ENCODE measurements around the gene FAM180B.

FAM180B gene

DNA sequence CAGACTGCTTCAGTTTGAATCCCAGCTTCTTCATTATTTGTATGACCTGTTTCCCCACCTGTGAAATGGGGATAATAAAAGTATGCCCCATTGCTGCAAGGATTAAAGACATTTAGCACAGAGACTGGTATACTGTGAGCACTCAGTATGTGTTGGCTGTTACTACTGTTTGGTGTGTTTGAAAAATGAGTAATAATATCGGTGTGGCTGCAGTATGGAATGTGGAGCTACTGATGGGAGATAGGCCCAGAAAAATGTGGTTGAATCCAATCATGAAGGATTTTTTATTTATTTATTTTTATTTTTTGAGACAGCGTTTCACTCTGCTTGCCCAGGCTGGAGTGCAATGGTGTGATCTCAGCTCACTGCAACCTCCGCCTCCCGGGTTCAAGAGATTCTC lies 16.8 kb downstream of the FAM180B start:
- no peaks in the 10 kb centered on the region for H3K36me3 ChIP-seq (ENCODE audit: control insufficient read depth, low read depth, low read length)
- no peak overlapping the region for H3K4me3 ChIP-seq (ENCODE audit: low read length)
- no peak overlapping the region for H3K9ac ChIP-seq (ENCODE audit: low read length)
- H3K27ac ChIP-seq (ENCODE audit: low read length): no peak overlapping the region
- H3K4me1 ChIP-seq (ENCODE audit: control insufficient read depth, low read depth, low read length): no peaks in the 10 kb centered on the region
- no peaks in the 10 kb centered on the region for H3K9me3 ChIP-seq (ENCODE audit: control insufficient read depth, low read depth, low read length)
- H3K27me3 ChIP-seq (ENCODE audit: control insufficient read depth, insufficient read depth, low read length): no peaks in the 10 kb centered on the region

DNA sequence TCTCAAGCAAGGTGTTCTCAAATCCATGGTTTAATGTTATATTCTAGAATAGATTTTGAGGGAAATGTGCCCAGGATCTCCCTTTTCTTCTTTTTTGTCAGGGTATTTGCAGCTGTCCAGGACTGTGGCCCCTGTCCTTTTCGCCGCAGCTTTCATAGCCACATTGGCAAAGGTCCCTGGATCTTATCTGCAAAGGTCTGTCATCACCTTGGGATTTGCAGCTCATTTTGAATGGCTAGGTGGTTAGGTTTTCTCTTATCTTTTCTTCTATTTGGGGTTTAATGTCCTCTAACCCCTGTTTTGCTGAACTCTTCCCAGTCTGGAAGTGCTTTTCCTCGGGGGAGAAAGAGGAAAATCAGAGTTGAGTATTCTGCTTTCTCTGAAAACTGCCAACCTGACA lies 19.4 kb downstream of the FAM180B start:
- Histone ChIP-seq H3K4me3 (ENCODE audit: low read length) (no peak overlapping the region), H3K36me3 (ENCODE audit: control insufficient read depth, low read depth, low read length) (no peaks in the 10 kb centered on the region), H3K4me1 (ENCODE audit: control insufficient read depth, low read depth, low read length) (no peaks in the 10 kb centered on the region), H3K27me3 (ENCODE audit: control insufficient read depth, insufficient read depth, low read length) (no peaks in the 10 kb centered on the region), H3K27ac (ENCODE audit: low read length) (no peak overlapping the region), H3K9ac (ENCODE audit: low read length) (no peak overlapping the region), H3K9me3 (ENCODE audit: control insufficient read depth, low read depth, low read length) (no peaks in the 10 kb centered on the region)

DNA sequence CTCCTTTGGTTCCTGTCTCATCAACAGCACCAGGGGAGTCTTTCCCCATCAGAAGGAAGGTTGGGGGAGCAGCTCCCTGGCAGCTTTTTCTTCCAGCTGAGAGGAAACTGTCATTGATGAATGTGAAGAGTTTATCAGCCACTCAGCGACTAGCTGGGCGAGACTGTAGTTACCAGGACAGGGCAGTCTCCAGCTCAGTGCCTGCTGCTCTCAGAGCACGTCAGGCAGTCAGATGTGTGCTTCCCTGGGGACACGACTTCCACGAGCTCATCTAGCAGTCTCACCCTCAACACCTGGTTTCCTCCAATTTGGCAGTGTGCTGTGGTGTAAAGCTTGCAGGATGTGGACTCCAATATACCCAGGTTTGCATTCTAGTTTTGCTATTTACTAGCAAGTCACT lies 20.3 kb downstream of the FAM180B start:
- H3K4me1 ChIP-seq (ENCODE audit: control insufficient read depth, low read depth, low read length): no peaks in the 10 kb centered on the region
- no peaks in the 10 kb centered on the region for H3K27me3 ChIP-seq (ENCODE audit: control insufficient read depth, insufficient read depth, low read length)
- H3K4me3 ChIP-seq (ENCODE audit: low read length): no peak overlapping the region
- no peak overlapping the region for H3K27ac ChIP-seq (ENCODE audit: low read length)
- no peaks in the 10 kb centered on the region for H3K9me3 ChIP-seq (ENCODE audit: control insufficient read depth, low read depth, low read length)
- H3K36me3 ChIP-seq (ENCODE audit: control insufficient read depth, low read depth, low read length): no peaks in the 10 kb centered on the region
- H3K9ac ChIP-seq (ENCODE audit: low read length): no peak overlapping the region

GRCh38 chr11:47607380-47607779 lies 20.9 kb downstream of the FAM180B start:
- Histone ChIP-seq H3K36me3 (ENCODE audit: control insufficient read depth, low read depth, low read length) (no peaks in the 10 kb centered on the region), H3K27me3 (ENCODE audit: control insufficient read depth, insufficient read depth, low read length) (no peaks in the 10 kb centered on the region), H3K4me3 (ENCODE audit: low read length) (no peak overlapping the region), H3K4me1 (ENCODE audit: control insufficient read depth, low read depth, low read length) (no peaks in the 10 kb centered on the region), H3K27ac (ENCODE audit: low read length) (no peak overlapping the region), H3K9me3 (ENCODE audit: control insufficient read depth, low read depth, low read length) (no peaks in the 10 kb centered on the region), H3K9ac (ENCODE audit: low read length) (no peak overlapping the region)

GRCh38 chr11:47609675-47610074 lies 23.2 kb downstream of the FAM180B start:
- Histone ChIP-seq H3K27ac (ENCODE audit: low read length) (no peak overlapping the region), H3K4me1 (ENCODE audit: control insufficient read depth, low read depth, low read length) (no peaks in the 10 kb centered on the region), H3K36me3 (ENCODE audit: control insufficient read depth, low read depth, low read length) (no peaks in the 10 kb centered on the region), H3K9ac (ENCODE audit: low read length) (no peak overlapping the region), H3K9me3 (ENCODE audit: control insufficient read depth, low read depth, low read length) (no peaks in the 10 kb centered on the region), H3K27me3 (ENCODE audit: control insufficient read depth, insufficient read depth, low read length) (no peaks in the 10 kb centered on the region), H3K4me3 (ENCODE audit: low read length) (no peak overlapping the region)

GRCh38 chr11:47611348-47611794 lies 24.9 kb downstream of the FAM180B start:
- Histone ChIP-seq H3K9me3 (ENCODE audit: control insufficient read depth, low read depth, low read length) (no peaks in the 10 kb centered on the region), H3K4me1 (ENCODE audit: control insufficient read depth, low read depth, low read length) (no peaks in the 10 kb centered on the region), H3K36me3 (ENCODE audit: control insufficient read depth, low read depth, low read length) (no peaks in the 10 kb centered on the region), H3K4me3 (ENCODE audit: low read length) (no peak overlapping the region), H3K27ac (ENCODE audit: low read length) (no peak overlapping the region), H3K9ac (ENCODE audit: low read length) (no peak overlapping the region), H3K27me3 (ENCODE audit: control insufficient read depth, insufficient read depth, low read length) (no peaks in the 10 kb centered on the region)

DNA sequence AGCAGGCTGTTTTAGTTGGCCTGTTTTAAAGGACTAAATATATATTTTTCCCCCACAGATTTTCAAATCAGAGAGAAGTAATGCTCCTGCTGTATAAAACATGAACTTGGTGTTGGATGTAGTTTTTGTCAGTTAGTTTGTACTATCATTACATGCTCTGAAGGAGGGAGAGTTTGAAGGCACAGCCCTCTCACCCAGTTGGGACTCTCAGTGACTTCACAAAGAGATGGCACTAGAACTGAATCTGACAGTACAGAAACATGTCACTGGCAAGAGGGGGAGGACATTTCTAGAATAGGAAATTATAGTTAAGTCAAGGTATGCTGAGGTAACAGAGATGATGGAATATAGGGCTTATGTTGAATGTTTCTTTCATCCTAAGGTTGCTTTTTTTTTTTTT lies 28.8 kb downstream of the FAM180B start:
- no peak overlapping the region for H3K9ac ChIP-seq (ENCODE audit: low read length)
- no peak overlapping the region for H3K27ac ChIP-seq (ENCODE audit: low read length)
- peaks cover 16% of the 10 kb centered on the region for H3K36me3 ChIP-seq (ENCODE audit: control insufficient read depth, low read depth, low read length)
- no peaks in the 10 kb centered on the region for H3K9me3 ChIP-seq (ENCODE audit: control insufficient read depth, low read depth, low read length)
- no peaks in the 10 kb centered on the region for H3K4me1 ChIP-seq (ENCODE audit: control insufficient read depth, low read depth, low read length)
- no peaks in the 10 kb centered on the region for H3K27me3 ChIP-seq (ENCODE audit: control insufficient read depth, insufficient read depth, low read length)
- no peak overlapping the region for H3K4me3 ChIP-seq (ENCODE audit: low read length)

DNA sequence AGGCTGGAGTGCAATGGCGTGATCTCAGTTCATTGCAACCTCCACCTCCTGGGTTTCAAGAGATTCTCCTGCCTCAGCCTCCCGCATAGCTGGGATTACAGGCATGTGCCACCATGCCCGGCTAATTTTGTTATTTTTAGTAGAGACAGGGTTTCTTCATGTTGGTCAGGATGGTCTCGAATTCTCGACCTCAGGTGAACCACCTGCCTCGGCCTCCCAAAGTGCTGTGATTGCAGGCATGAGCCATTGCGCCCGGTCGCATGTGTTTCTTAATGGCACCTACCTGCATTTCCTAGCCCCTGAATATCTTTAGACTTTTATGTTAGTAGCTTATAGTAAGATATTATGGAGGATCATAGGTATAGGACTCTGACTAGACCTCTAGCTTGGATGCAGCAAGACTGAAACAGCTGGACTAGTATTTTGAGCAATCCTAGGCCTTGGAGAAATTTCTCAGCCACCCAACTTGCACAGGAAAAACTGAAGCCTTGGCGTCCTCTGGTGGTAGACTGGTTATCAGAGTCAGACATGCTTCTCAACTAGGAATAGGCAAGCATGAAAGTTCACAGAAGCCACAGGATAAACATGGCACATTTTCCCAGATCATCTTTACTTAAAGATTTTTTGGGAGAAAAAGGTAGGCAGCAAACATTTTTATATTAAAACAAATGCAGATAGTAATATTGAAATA lies 30.4 kb downstream of the FAM180B start:
- H3K9ac ChIP-seq (ENCODE audit: low read length): no peak overlapping the region
- no peak overlapping the region for H3K4me3 ChIP-seq (ENCODE audit: low read length)
- no peaks in the 10 kb centered on the region for H3K9me3 ChIP-seq (ENCODE audit: control insufficient read depth, low read depth, low read length)
- peaks cover 29% of the 10 kb centered on the region for H3K36me3 ChIP-seq (ENCODE audit: control insufficient read depth, low read depth, low read length)
- no peaks in the 10 kb centered on the region for H3K4me1 ChIP-seq (ENCODE audit: control insufficient read depth, low read depth, low read length)
- no peak overlapping the region for H3K27ac ChIP-seq (ENCODE audit: low read length)
- no peaks in the 10 kb centered on the region for H3K27me3 ChIP-seq (ENCODE audit: control insufficient read depth, insufficient read depth, low read length)

- Histone ChIP-seq H3K4me1 (ENCODE audit: control insufficient read depth, low read depth, low read length) (no peaks in the 10 kb centered on the region), H3K9me3 (ENCODE audit: control insufficient read depth, low read depth, low read length) (no peaks in the 10 kb centered on the region), H3K27me3 (ENCODE audit: control insufficient read depth, insufficient read depth, low read length) (no peaks in the 10 kb centered on the region), H3K9ac (ENCODE audit: low read length) (no peak overlapping the region), H3K27ac (ENCODE audit: low read length) (no peak overlapping the region), H3K36me3 (ENCODE audit: control insufficient read depth, low read depth, low read length) (peaks cover 35% of the 10 kb centered on the region), H3K4me3 (ENCODE audit: low read length) (no peak overlapping the region)
These were observed 30.9 kb downstream of the FAM180B start for GRCh38 chr11:47617417-47617809.

- no peak overlapping the region for H3K9ac ChIP-seq (ENCODE audit: low read length)
- no peaks in the 10 kb centered on the region for H3K9me3 ChIP-seq (ENCODE audit: control insufficient read depth, low read depth, low read length)
- H3K36me3 ChIP-seq (ENCODE audit: control insufficient read depth, low read depth, low read length): peaks cover 62% of the 10 kb centered on the region
These were observed 34.4 kb downstream of the FAM180B start for GRCh38 chr11:47620836-47621378.

GRCh38 chr11:47626234-47626633 lies 39.8 kb downstream of the FAM180B start:
- H3K27ac ChIP-seq (ENCODE audit: low read length): no peak overlapping the region
- no peak overlapping the region for H3K4me3 ChIP-seq (ENCODE audit: low read length)
- no peaks in the 10 kb centered on the region for H3K4me1 ChIP-seq (ENCODE audit: control insufficient read depth, low read depth, low read length)
- H3K9ac ChIP-seq (ENCODE audit: low read length): no peak overlapping the region
- peaks cover 87% of the 10 kb centered on the region for H3K36me3 ChIP-seq (ENCODE audit: control insufficient read depth, low read depth, low read length)
- no peaks in the 10 kb centered on the region for H3K27me3 ChIP-seq (ENCODE audit: control insufficient read depth, insufficient read depth, low read length)
- no peaks in the 10 kb centered on the region for H3K9me3 ChIP-seq (ENCODE audit: control insufficient read depth, low read depth, low read length)

More at GRCh38 chr11:47620836-47621378, 34.4 kb downstream of the FAM180B start:
- no peak overlapping the region for H3K4me3 ChIP-seq (ENCODE audit: low read length)
- no peaks in the 10 kb centered on the region for H3K4me1 ChIP-seq (ENCODE audit: control insufficient read depth, low read depth, low read length)
- no peaks in the 10 kb centered on the region for H3K27me3 ChIP-seq (ENCODE audit: control insufficient read depth, insufficient read depth, low read length)
- H3K27ac ChIP-seq (ENCODE audit: low read length): no peak overlapping the region

DNA sequence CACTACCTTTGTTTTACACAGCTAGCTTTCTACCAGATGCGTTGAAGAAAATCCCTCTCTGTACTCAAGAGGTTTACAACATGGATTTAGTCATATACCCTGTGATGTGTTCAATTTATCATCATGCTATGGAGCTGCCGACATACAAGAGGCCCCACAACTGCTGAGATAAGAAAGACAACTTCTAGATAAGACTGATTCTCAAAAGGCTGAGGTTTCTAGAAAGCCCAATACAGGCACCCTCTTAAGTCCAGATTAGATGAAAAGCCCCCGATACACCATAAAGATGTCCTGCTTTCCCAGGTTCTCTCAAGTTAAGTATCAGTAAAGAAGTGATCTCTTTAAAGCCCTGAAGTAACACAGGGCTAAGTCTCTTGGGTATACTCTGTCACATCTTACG lies 41.5 kb downstream of the FAM180B start:
- no peaks in the 10 kb centered on the region for H3K4me1 ChIP-seq (ENCODE audit: control insufficient read depth, low read depth, low read length)
- H3K27me3 ChIP-seq (ENCODE audit: control insufficient read depth, insufficient read depth, low read length): no peaks in the 10 kb centered on the region
- peaks cover 79% of the 10 kb centered on the region for H3K36me3 ChIP-seq (ENCODE audit: control insufficient read depth, low read depth, low read length)
- H3K4me3 ChIP-seq (ENCODE audit: low read length): no peak overlapping the region
- H3K9ac ChIP-seq (ENCODE audit: low read length): no peak overlapping the region
- H3K27ac ChIP-seq (ENCODE audit: low read length): no peak overlapping the region
- no peaks in the 10 kb centered on the region for H3K9me3 ChIP-seq (ENCODE audit: control insufficient read depth, low read depth, low read length)

All from iPS-18a (cell line).